Dendritic cell treated with granulocyte-macrophage colony-stimulating factor and Interleukin-4, amounts not matched to agents 40 ng/mL and 50 ng/mL, for 4 days (primary cell): ENCODE measurements around the gene KIAA0930.
"Not testable (repeated sequence)": the region's sequence is repeated elsewhere in the genome, so short reads cannot be mapped to it uniquely, and the experiment has no call there.

ENCODE experiments used
- H3K27ac Mint-ChIP-seq: one replicate; pipeline ENCODE4 v1.8.0; 2022; ENCODE audit warnings: mild to moderate bottlenecking, mixed read lengths
- H3K27me3 Mint-ChIP-seq: one replicate; pipeline ENCODE4 v1.8.0; 2022; ENCODE audit warnings: mild to moderate bottlenecking, mixed read lengths
- H3K36me3 Mint-ChIP-seq: one replicate; pipeline ENCODE4 v1.8.0; 2022; ENCODE audit warnings: low read depth, mixed read lengths
- H3K4me1 Mint-ChIP-seq: one replicate; pipeline ENCODE4 v1.8.0; 2022; ENCODE audit warnings: low read depth, mixed read lengths
- H3K4me3 Mint-ChIP-seq: one replicate; pipeline ENCODE4 v1.8.0; 2022; ENCODE audit warnings: mild to moderate bottlenecking, moderate library complexity, mixed read lengths
- H3K9me3 Mint-ChIP-seq: one replicate; pipeline ENCODE4 v1.8.0; 2022; ENCODE audit warnings: mixed read lengths
- intact Hi-C: fragments of 100-400 bp; cut with micrococcal nuclease; formaldehyde crosslinking; loops from one replicate; pipeline ENCODE4 v1.15.0; 2022

Gene KIAA0930

GRCh38 chr22:45200860-45201511 is 39.7 kb downstream of the KIAA0930 start:
- Mint-ChIP-seq H3K4me3 (no peak overlapping the region), H3K4me1 (peaks cover 13% of the 10 kb centered on the region), H3K27me3 (no peaks in the 10 kb centered on the region), H3K9me3 (no peaks in the 10 kb centered on the region), H3K36me3 (peaks cover 100% of the 10 kb centered on the region), H3K27ac (peak overlapping the region; percentile 28)
- intact Hi-C loops, result no loop called here

GRCh38 chr22:45200230-45200629 is 40.5 kb downstream of the KIAA0930 start:
- H3K4me3 Mint-ChIP-seq, result no peak overlapping the region
- H3K4me1 Mint-ChIP-seq, result peaks cover 8% of the 10 kb centered on the region
- intact Hi-C loops, result no loop called here
- peaks cover 100% of the 10 kb centered on the region for H3K36me3 Mint-ChIP-seq
- no peaks in the 10 kb centered on the region for H3K27me3 Mint-ChIP-seq
- peak overlapping the region; percentile 28 for H3K27ac Mint-ChIP-seq
- H3K9me3 Mint-ChIP-seq, result no peaks in the 10 kb centered on the region

GRCh38 chr22:45199723-45200122 is 41.0 kb downstream of the KIAA0930 start:
- Mint-ChIP-seq H3K9me3 (no peaks in the 10 kb centered on the region), H3K36me3 (peaks cover 100% of the 10 kb centered on the region), H3K27ac (no peak overlapping the region), H3K27me3 (no peaks in the 10 kb centered on the region), H3K4me3 (no peak overlapping the region), H3K4me1 (peaks cover 8% of the 10 kb centered on the region)
- intact Hi-C loops, result no loop called here

GRCh38 chr22:45198463-45198795 is 42.3 kb downstream of the KIAA0930 start:
- intact Hi-C loops, result no loop called here
- Mint-ChIP-seq H3K36me3 (peaks cover 98% of the 10 kb centered on the region), H3K27ac (peak overlapping the region; percentile 6), H3K9me3 (no peaks in the 10 kb centered on the region), H3K27me3 (no peaks in the 10 kb centered on the region), H3K4me1 (no peaks in the 10 kb centered on the region), H3K4me3 (no peak overlapping the region)

GRCh38 chr22:45197606-45198462 is 42.9 kb downstream of the KIAA0930 start:
- peak overlapping the region; percentile 6 for H3K27ac Mint-ChIP-seq
- H3K9me3 Mint-ChIP-seq, result no peaks in the 10 kb centered on the region
- no peaks in the 10 kb centered on the region for H3K27me3 Mint-ChIP-seq
- H3K36me3 Mint-ChIP-seq, result peaks cover 98% of the 10 kb centered on the region
- H3K4me3 Mint-ChIP-seq, result no peak overlapping the region
- intact Hi-C loops, result no loop called here
- H3K4me1 Mint-ChIP-seq, result no peaks in the 10 kb centered on the region

GRCh38 chr22:45196926-45197605 is 43.6 kb downstream of the KIAA0930 start:
- H3K36me3 Mint-ChIP-seq, result peaks cover 98% of the 10 kb centered on the region
- H3K9me3 Mint-ChIP-seq, result no peaks in the 10 kb centered on the region
- intact Hi-C loops, result no loop called here
- H3K27ac Mint-ChIP-seq, result no peak overlapping the region
- no peak overlapping the region for H3K4me3 Mint-ChIP-seq
- H3K27me3 Mint-ChIP-seq, result no peaks in the 10 kb centered on the region
- no peaks in the 10 kb centered on the region for H3K4me1 Mint-ChIP-seq

- Mint-ChIP-seq H3K4me1 (no peaks in the 10 kb centered on the region), H3K36me3 (peaks cover 98% of the 10 kb centered on the region), H3K27me3 (no peaks in the 10 kb centered on the region), H3K9me3 (no peaks in the 10 kb centered on the region), H3K4me3 (no peak overlapping the region), H3K27ac (no peak overlapping the region)
- intact Hi-C loops, result no loop called here
Observed at GRCh38 chr22:45196308-45196707, 44.4 kb downstream of the KIAA0930 start.

GRCh38 chr22:45195616-45196015 is 45.1 kb downstream of the KIAA0930 start:
- H3K4me1 Mint-ChIP-seq, result no peaks in the 10 kb centered on the region
- H3K4me3 Mint-ChIP-seq, result no peak overlapping the region
- no peaks in the 10 kb centered on the region for H3K9me3 Mint-ChIP-seq
- H3K27me3 Mint-ChIP-seq, result no peaks in the 10 kb centered on the region
- H3K36me3 Mint-ChIP-seq, result peaks cover 98% of the 10 kb centered on the region
- intact Hi-C loops, result no loop called here
- H3K27ac Mint-ChIP-seq, result no peak overlapping the region

GRCh38 chr22:45194686-45195085 is 46.0 kb downstream of the KIAA0930 start:
- intact Hi-C loops, result no loop called here
- Mint-ChIP-seq H3K9me3 (no peaks in the 10 kb centered on the region), H3K27me3 (no peaks in the 10 kb centered on the region), H3K27ac (no peak overlapping the region), H3K4me3 (no peak overlapping the region), H3K36me3 (peaks cover 98% of the 10 kb centered on the region), H3K4me1 (no peaks in the 10 kb centered on the region)

GRCh38 chr22:45192701-45193187 is 48.0 kb downstream of the KIAA0930 start:
- intact Hi-C loops, result no loop called here
- Mint-ChIP-seq H3K36me3 (peaks cover 98% of the 10 kb centered on the region), H3K27ac (no peak overlapping the region), H3K9me3 (no peaks in the 10 kb centered on the region), H3K4me1 (peaks cover 6% of the 10 kb centered on the region), H3K4me3 (no peak overlapping the region), H3K27me3 (no peaks in the 10 kb centered on the region)

- H3K27me3 Mint-ChIP-seq, H3K27ac Mint-ChIP-seq, H3K9me3 Mint-ChIP-seq, H3K4me3 Mint-ChIP-seq, H3K4me1 Mint-ChIP-seq, intact Hi-C loops: not testable (repeated sequence)
- H3K36me3 Mint-ChIP-seq, result peaks cover 97% of the 10 kb centered on the region
Observed at GRCh38 chr22:45191746-45192145, 48.9 kb downstream of the KIAA0930 start.

- H3K4me3 Mint-ChIP-seq, result no peak overlapping the region
- H3K36me3 Mint-ChIP-seq, result peaks cover 93% of the 10 kb centered on the region
- intact Hi-C loops, result no loop called here
- H3K27ac Mint-ChIP-seq, result peak overlapping the region; percentile 26
- no peaks in the 10 kb centered on the region for H3K27me3 Mint-ChIP-seq
- H3K9me3 Mint-ChIP-seq, result no peaks in the 10 kb centered on the region
- H3K4me1 Mint-ChIP-seq, result peaks cover 13% of the 10 kb centered on the region
Observed at GRCh38 chr22:45190202-45190872, 50.4 kb downstream of the KIAA0930 start.

- no peak overlapping the region for H3K27ac Mint-ChIP-seq
- H3K4me3 Mint-ChIP-seq, result no peak overlapping the region
- peaks cover 13% of the 10 kb centered on the region for H3K4me1 Mint-ChIP-seq
- H3K27me3 Mint-ChIP-seq, result no peaks in the 10 kb centered on the region
- H3K36me3 Mint-ChIP-seq, result peaks cover 94% of the 10 kb centered on the region
- H3K9me3 Mint-ChIP-seq, result no peaks in the 10 kb centered on the region
- intact Hi-C loops, result no loop called here
Observed at GRCh38 chr22:45188779-45189178, 51.9 kb downstream of the KIAA0930 start.

- Mint-ChIP-seq H3K9me3 (no peaks in the 10 kb centered on the region), H3K27me3 (no peaks in the 10 kb centered on the region), H3K36me3 (peaks cover 96% of the 10 kb centered on the region), H3K27ac (no peak overlapping the region), H3K4me1 (peaks cover 13% of the 10 kb centered on the region), H3K4me3 (no peak overlapping the region)
- intact Hi-C loops, result no loop called here
Observed at GRCh38 chr22:45187891-45188290, 52.8 kb downstream of the KIAA0930 start.
